Effector memory CD8-positive, alpha-beta T cell (primary cell): ENCODE results near the gene PLEKHB2.
"Not testable (repeated sequence)": the region's sequence is repeated elsewhere in the genome, so short reads cannot be mapped to it uniquely, and the experiment has no call there.

Experiments used
- ATAC-seq: fragments of 150-1000 bp; cut with Tn5 transposase; replicated peaks from 2 replicates; pipeline ENCODE4 v1.10.0; 2021; ENCODE audit warnings: mild to moderate bottlenecking, moderate library complexity
- DNase-seq, 3 experiments: peaks; one replicate each; pipeline ENCODE4 v3.0.0; 2021
- H3K27ac Mint-ChIP-seq, 2 donors: one replicate each; pipeline ENCODE4 v1.8.0; 2022; ENCODE audit warnings: mild to moderate bottlenecking in 2 of 2, mixed read lengths in 2 of 2, moderate library complexity in 2 of 2
- H3K27me3 Mint-ChIP-seq, 2 donors: one replicate each; pipeline ENCODE4 v1.8.0; 2022; ENCODE audit warnings: mixed read lengths in 2 of 2
- H3K36me3 Mint-ChIP-seq: one replicate; pipeline ENCODE4 v1.8.0; 2022; ENCODE audit warnings: mild to moderate bottlenecking, moderate library complexity, mixed read lengths; ENCODE audit not compliant: insufficient read depth
- H3K4me1 Mint-ChIP-seq, 2 donors: one replicate each; pipeline ENCODE4 v1.8.0; 2022; ENCODE audit warnings: low read depth in 2 of 2, mixed read lengths in 2 of 2
- H3K4me3 Mint-ChIP-seq, 2 donors: one replicate each; pipeline ENCODE4 v1.8.0; 2022; ENCODE audit warnings: mild to moderate bottlenecking in 2 of 2, mixed read lengths in 2 of 2, moderate library complexity in 2 of 2
- H3K9me3 Mint-ChIP-seq, 2 donors: one replicate each; pipeline ENCODE4 v1.8.0; 2022; ENCODE audit warnings: mixed read lengths in 2 of 2

PLEKHB2 gene

GRCh38 chr2:131077182-131077846 is 27.8 kb upstream of the PLEKHB2 start:
- Mint-ChIP-seq H3K27ac (peak overlapping the region in 1 of 2 donors; percentile 69), H3K4me1 (peaks cover 48 to 59% of the 10 kb centered on the region in 2 donors), H3K9me3 (no peaks in the 10 kb centered on the region), H3K36me3 (peaks cover 98% of the 10 kb centered on the region), H3K27me3 (no peaks in the 10 kb centered on the region), H3K4me3 (no peak overlapping the region)
- ATAC-seq (no peak), DNase-seq (no peak)

- Mint-ChIP-seq H3K36me3 (peaks cover 91% of the 10 kb centered on the region), H3K27ac (no peak overlapping the region), H3K9me3 (no peaks in the 10 kb centered on the region), H3K4me3 (peak overlapping the region in 1 of 2 donors; percentile 18), H3K27me3 (no peaks in the 10 kb centered on the region), H3K4me1 (peaks cover 48 to 56% of the 10 kb centered on the region in 2 donors)
- DNase-seq (no peak), ATAC-seq (no peak)
Observed at GRCh38 chr2:131077966-131078365, 27.2 kb upstream of the PLEKHB2 start.

- not testable (repeated sequence) for ATAC-seq, H3K27me3 Mint-ChIP-seq, H3K9me3 Mint-ChIP-seq, DNase-seq
- Mint-ChIP-seq H3K4me1 (peaks cover 47 to 59% of the 10 kb centered on the region in 2 donors), H3K27ac (peak overlapping the region; percentile 63 to 88), H3K36me3 (peaks cover 78% of the 10 kb centered on the region), H3K4me3 (peak overlapping the region; percentile 25 to 48)
Observed at GRCh38 chr2:131079931-131080330, 25.2 kb upstream of the PLEKHB2 start.

- H3K4me3 Mint-ChIP-seq, result peak overlapping the region in 1 of 2 donors; percentile 5
- peaks cover 76% of the 10 kb centered on the region for H3K36me3 Mint-ChIP-seq
- H3K27me3 Mint-ChIP-seq, result no peaks in the 10 kb centered on the region
- peak overlapping the region; percentile 30 to 35 for H3K27ac Mint-ChIP-seq
- ATAC-seq (no peak), DNase-seq (no peak)
- H3K9me3 Mint-ChIP-seq, result no peaks in the 10 kb centered on the region
- H3K4me1 Mint-ChIP-seq, result peaks cover 47 to 65% of the 10 kb centered on the region in 2 donors
Observed at GRCh38 chr2:131081190-131081589, 23.9 kb upstream of the PLEKHB2 start.

- H3K27me3 Mint-ChIP-seq, result no peaks in the 10 kb centered on the region
- no peak for DNase-seq
- no peak for ATAC-seq
- H3K36me3 Mint-ChIP-seq, result peaks cover 74% of the 10 kb centered on the region
- H3K4me3 Mint-ChIP-seq, result no peak overlapping the region
- no peaks in the 10 kb centered on the region for H3K9me3 Mint-ChIP-seq
- H3K4me1 Mint-ChIP-seq, result peaks cover 25 to 59% of the 10 kb centered on the region in 2 donors
- peak overlapping the region in 1 of 2 donors; percentile 20 for H3K27ac Mint-ChIP-seq
Observed at GRCh38 chr2:131085646-131086045, 19.5 kb upstream of the PLEKHB2 start.

GRCh38 chr2:131092458-131093005 is 12.6 kb upstream of the PLEKHB2 start:
- Mint-ChIP-seq H3K9me3 (no peaks in the 10 kb centered on the region), H3K27me3 (no peaks in the 10 kb centered on the region), H3K27ac (peak overlapping the region; percentile 86 to 97), H3K36me3 (peaks cover 38% of the 10 kb centered on the region), H3K4me1 (peaks cover 7 to 33% of the 10 kb centered on the region in 2 donors), H3K4me3 (peak overlapping the region; percentile 71 to 87)
- ATAC-seq (no peak), DNase-seq (peak in 1 of 3 experiments; percentile 12)

- H3K36me3 Mint-ChIP-seq, result peaks cover 32% of the 10 kb centered on the region
- H3K4me3 Mint-ChIP-seq, result peak within 1 kb of the TSS; percentile 87 to 95
- H3K9me3 Mint-ChIP-seq, result no peaks in the 10 kb centered on the region
- peak; percentile 84 for ATAC-seq
- DNase-seq, result peak; percentile 81 to 91 (median 89)
- H3K27ac Mint-ChIP-seq, result peak within 1 kb of the TSS; percentile 95 to 97
- H3K4me1 Mint-ChIP-seq, result peaks cover 7 to 27% of the 10 kb centered on the region in 2 donors
- H3K27me3 Mint-ChIP-seq, result no peaks in the 10 kb centered on the region
Observed at GRCh38 chr2:131093006-131093695, 12.0 kb upstream of the PLEKHB2 start, which contains the start of gene FAM168B. Gene FAM168B, minus strand, starts transcription at chr2:131093460. Its CDS starts 10,814 bp downstream, at chr2:131082646.

- Mint-ChIP-seq H3K27ac (peak overlapping the region; percentile 95 to 97), H3K9me3 (no peaks in the 10 kb centered on the region), H3K4me1 (peaks cover 7 to 23% of the 10 kb centered on the region in 2 donors), H3K36me3 (peaks cover 25% of the 10 kb centered on the region), H3K4me3 (peak overlapping the region; percentile 86 to 95), H3K27me3 (no peaks in the 10 kb centered on the region)
- peak; percentile 74 for ATAC-seq
- DNase-seq, result no peak
Observed at GRCh38 chr2:131093696-131094462, 11.3 kb upstream of the PLEKHB2 start.

- Mint-ChIP-seq H3K27me3 (no peaks in the 10 kb centered on the region), H3K4me3 (peak overlapping the region; percentile 86 to 95), H3K27ac (peak overlapping the region; percentile 95 to 97), H3K9me3 (no peaks in the 10 kb centered on the region), H3K36me3 (peaks cover 17% of the 10 kb centered on the region), H3K4me1 (peaks cover 7 to 17% of the 10 kb centered on the region in 2 donors)
- DNase-seq (no peak), ATAC-seq (no peak)
Observed at GRCh38 chr2:131094463-131095281, 10.5 kb upstream of the PLEKHB2 start.

GRCh38 chr2:131103165-131103564 is 2.0 kb upstream of the PLEKHB2 start:
- no peak overlapping the region for H3K4me3 Mint-ChIP-seq
- peaks cover 24% of the 10 kb centered on the region for H3K36me3 Mint-ChIP-seq

GRCh38 chr2:131104487-131105155 is 515 bp upstream of the PLEKHB2 start:
- Mint-ChIP-seq H3K27me3 (no peaks in the 10 kb centered on the region), H3K27ac (peak overlapping the region; percentile 93 to 97), H3K4me3 (peak overlapping the region; percentile 89 to 94), H3K36me3 (peaks cover 26% of the 10 kb centered on the region), H3K4me1 (peaks cover 33 to 39% of the 10 kb centered on the region in 2 donors), H3K9me3 (no peaks in the 10 kb centered on the region)
- DNase-seq, result peak; percentile 23 to 35 (median 24)
- ATAC-seq, result peak; percentile 75

More at GRCh38 chr2:131103165-131103564, 2.0 kb upstream of the PLEKHB2 start:
- Mint-ChIP-seq H3K27me3 (no peaks in the 10 kb centered on the region), H3K9me3 (no peaks in the 10 kb centered on the region), H3K27ac (no peak overlapping the region), H3K4me1 (peaks cover 31% of the 10 kb centered on the region in 2 donors)
- DNase-seq (no peak), ATAC-seq (no peak)
